GM11168 (cell line): ENCODE measurements around the gene PBX1.

ENCODE experiments used
- in situ Hi-C: fragments of 300-500 bp; cut with MboI; formaldehyde crosslinking; loops from one replicate; pipeline ENCODE4 v1.12.0; 2022; ENCODE audit warnings: low sequenced_read_pairs; ENCODE audit not compliant: unreplicated experiment

PBX1 gene

DNA sequence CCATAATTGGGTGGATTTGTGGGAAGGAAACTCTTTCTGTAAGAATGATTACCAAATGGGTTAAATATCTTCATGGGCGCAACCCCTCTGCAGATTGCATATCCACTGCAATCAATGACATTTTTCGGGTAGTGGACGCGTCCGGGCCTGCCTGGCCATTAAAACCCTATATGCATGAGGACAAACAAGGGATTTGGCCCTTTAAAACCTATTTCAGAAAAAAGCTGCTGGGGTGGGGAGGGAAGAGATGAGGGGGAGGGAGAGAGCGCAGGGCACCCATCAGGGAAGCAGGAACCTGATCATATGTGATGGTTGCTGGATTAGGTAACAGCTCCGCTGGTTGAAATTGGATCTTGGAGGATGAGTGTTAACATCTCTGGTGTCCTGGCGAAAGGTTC, 228.8 kb downstream of the PBX1 start:
- in situ Hi-C loops, result loop anchor here (25.0 kb wide), 1 partner anchor 1376 kb away; no protein-coding TSS in a partner anchor

DNA sequence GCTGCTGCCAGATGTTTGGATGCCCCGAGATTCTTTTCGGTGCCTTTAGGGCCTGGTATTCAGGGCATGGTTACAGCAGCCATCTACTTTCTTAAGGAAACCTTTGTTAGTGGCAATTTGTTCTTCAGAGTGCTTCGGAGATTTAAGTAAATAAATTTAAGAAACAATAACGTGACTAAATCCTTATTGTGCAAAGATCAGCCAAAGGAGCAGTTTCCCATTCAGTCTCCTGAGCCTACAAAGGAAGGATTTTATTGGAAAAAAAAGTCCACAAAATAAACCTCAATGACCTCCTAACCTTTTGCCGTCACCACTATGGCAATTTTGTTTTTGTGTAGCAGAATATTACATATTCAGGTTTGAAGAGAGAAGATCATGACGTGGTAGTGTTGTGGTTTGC, 231.1 kb downstream of the PBX1 start:
- in situ Hi-C loops, result loop anchor here (25.0 kb wide), 1 partner anchor 1378 kb away; no protein-coding TSS in a partner anchor

DNA sequence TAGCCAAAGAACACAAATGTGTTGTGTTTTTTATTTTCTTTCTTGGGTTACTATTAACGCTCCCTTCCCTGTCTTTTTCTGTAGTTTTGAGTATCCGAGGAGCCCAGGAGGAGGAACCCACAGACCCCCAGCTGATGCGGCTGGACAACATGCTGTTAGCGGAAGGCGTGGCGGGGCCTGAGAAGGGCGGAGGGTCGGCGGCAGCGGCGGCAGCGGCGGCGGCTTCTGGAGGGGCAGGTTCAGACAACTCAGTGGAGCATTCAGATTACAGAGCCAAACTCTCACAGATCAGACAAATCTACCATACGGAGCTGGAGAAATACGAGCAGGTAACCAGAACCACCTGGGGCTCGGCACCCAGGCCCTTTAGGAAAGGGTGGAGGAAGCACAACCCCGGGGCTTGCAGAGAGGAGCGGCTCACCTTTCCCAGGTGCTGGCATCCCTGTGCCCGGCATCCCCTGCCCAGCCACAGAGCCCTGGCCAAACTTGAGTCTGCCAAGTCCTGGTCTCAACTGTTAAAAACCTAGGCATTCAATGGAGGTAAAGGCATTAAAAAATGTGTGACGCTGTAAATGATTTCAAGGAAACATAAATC, 233.5 kb downstream of the PBX1 start:
- in situ Hi-C loops, result loop anchor here (25.0 kb wide), 1 partner anchor 1380 kb away; no protein-coding TSS in a partner anchor

DNA sequence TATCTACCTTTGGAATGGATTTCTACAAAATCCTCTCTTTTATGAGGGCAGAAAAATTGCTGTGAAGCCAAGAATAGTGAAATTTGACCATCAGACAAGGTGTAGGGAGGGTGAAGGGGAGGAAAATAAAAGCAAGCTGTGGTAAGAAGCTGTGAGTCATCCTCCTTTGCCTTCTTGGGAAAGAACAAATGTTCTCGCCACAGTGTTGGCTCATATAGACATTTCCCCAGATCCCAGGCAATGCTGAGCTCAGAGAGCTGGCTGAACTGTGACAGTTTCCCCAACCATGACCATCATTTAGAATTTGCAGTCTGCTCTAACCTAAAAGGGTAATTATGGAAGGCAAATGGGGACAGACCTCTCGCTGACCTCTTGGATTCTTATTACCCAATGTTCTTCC, 235.4 kb downstream of the PBX1 start:
- in situ Hi-C loops, result loop anchor here (25.0 kb wide), 1 partner anchor 1382 kb away; no protein-coding TSS in a partner anchor

DNA sequence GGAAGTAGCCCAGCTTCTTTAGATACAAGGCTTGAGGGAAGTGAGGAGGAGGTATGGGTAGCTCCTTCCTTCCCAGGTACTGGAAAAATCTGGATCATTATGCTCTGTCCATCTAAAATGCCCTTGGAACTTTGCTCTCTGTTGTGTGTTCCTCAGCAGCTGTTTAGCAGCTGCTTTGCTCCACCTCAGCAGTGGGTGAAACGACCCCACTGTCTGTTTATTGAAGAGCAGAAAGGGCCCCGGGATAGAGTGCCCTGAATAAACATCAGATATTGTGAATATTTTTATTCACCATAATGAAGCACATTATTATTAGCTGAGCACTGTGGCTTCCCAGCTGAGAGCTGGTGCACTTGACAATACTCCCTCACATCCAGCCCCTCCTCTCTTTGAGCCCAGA, 237.9 kb downstream of the PBX1 start:
- in situ Hi-C loops, result loop anchor here (25.0 kb wide), 1 partner anchor 1385 kb away; no protein-coding TSS in a partner anchor

DNA sequence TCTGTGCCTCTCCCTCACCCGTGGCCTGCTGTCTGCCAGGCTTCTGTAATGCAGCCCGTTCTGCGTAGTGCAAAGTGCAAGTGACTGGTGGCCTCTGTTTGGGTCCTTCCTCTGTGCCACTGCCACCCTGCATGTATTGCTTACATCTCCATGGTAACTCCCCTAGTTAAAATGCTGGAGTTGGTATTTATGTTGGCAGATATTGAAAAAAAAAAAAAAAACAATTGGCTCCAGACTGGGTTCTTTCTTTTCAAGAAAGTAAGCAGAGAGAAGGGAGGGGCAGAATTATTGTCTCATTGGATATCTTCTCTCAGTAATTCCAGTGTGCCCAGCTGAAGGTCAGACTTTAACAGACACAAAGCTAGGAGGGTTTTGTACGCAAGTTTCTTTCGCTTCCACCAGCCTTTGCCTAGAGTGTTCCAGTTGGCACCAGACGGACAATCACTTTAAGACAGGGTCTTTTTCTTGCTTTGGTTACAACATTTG, 242.3 kb downstream of the PBX1 start:
- in situ Hi-C loops, result no loop called here

DNA sequence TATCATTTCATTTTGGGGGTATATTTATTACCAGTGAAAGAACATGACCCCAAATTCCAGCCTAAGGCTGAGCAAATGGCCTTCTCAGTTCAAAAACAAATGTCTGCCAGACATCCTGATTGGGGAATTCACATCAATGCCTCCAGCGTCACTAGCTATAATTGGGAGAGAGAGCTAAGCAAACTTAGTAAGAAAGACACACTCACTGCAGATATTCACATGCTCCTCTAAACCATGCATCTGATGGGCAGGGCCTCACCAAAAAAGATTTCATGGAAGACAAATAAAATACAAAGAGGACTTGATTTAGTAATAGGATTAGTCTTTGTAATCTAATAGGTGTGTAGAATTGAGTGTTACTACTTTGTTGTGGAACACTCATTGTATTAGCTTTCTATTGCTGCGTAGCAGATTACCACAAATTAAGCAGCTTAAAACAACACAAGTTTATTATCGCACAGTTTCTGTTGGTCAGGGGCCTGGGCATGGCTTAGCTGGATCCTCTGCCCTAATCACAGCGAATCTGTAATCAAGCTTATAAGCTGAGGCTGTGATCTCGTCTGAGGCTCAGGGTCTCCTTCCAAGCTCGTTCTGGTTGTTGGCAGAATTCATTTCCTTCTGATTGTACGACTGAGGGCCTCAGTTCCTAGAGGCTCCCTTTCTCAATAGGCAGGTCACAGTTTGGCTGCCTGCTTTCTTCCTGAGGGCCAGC, 243.0 kb downstream of the PBX1 start:
- in situ Hi-C loops, result no loop called here

DNA sequence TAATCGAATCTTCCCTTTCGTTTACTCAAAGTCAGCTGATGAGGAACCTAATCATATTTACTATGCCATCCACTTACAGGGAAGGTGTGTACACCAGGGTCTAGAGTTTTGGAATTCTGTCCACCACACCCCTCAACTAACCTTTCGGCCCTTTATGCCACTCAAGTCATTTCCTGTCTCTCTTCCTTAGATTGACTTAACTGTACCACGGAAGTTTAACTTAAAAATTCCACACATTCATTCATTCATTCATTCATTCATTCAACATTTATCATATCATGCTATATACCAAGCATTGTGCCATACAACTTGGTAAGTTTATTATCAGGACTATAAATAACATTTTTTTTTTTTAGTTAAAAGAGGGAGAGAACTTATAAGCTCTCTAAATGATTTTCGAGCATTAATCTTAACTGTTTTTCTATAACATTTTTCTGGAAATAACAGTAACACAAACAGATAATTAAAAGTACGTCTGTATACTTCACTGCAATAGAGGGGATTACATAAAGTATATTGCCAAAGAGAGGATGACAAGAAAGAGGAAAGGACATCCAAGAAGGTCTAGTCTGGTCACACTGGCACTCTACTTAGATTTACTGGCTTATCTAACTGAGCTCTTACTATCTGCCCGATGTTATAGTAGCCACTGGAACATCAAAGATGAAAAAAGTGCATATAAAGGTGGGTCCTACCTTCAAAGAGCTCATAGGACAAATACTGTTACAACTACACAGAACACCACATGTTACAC, 243.7 kb downstream of the PBX1 start:
- in situ Hi-C loops, result no loop called here

DNA sequence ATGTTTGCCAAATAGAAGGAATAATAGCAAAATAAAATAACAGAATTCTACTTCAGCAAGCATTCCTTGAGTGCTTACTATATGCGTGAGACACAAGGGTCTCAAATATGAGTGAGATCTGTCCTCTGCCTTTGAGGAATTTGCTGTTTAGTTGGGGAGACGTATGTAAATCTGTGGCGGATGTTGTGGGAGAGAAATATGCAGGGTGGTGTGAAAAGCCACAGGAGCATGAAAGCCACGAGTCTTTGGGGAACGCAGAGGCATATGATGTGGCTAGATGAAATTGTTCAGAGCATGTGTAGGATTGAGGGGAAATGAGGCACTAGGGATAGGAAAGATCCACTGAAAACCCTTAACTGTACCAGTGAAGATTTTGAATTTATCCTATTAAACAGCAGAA, 244.4 kb downstream of the PBX1 start:
- in situ Hi-C loops, result no loop called here

DNA sequence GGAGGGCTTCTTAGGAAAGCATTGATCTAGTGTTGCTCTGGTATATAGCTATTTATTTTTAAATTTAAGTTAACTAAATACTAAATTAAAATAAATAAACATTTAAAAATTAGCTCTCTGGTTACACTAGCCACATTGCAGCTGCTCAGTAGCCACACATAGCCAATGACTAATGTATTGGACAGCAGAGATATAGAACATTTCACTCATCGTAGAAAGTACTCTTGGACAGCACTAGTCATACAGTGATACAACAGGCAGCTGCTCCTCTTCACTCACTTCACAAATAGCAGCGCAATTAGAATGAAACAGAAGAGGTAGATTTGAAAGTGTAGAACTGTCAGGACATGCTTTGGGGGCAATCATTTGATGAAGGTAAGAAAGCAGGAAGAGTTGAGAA, 245.4 kb downstream of the PBX1 start:
- in situ Hi-C loops, result no loop called here

DNA sequence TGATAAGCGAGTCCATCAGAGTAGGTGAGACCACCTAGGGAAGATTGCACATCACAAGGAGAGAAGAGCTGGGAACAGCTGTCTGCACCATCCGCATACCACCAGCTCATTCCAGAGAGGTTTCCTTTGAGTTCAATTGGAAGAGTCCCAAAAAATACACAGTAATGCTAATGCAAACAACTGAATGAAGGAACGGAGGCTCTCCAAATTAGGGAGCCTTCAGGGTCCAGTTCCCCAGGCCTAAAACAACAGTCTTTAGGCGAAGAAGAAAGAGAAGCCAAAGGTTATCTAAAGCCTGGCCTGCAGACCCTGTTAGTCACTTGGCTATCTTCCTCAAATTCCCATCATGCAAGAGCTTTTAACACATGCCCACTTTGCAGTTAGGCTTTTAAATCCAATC, 246.4 kb downstream of the PBX1 start:
- in situ Hi-C loops, result no loop called here

DNA sequence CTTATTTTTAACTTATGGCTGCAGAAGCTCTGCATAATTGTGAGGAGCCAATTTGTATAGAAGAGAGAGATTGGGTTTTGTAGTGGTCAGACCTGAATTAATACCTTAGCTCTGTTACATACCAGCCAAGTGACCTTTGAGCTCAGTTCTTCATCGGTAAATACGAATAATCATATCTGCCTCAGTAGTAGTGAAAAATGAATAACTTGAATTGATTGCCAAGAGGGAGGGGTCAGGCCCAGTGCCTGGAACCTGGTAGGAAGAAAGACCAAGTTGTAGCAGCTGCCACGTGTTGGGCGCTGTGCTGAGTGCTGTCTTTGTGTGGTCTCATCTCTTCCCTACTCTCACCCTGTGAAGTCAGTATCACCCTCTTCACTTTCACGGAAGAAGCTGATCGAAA, 247.5 kb downstream of the PBX1 start:
- in situ Hi-C loops, result no loop called here

DNA sequence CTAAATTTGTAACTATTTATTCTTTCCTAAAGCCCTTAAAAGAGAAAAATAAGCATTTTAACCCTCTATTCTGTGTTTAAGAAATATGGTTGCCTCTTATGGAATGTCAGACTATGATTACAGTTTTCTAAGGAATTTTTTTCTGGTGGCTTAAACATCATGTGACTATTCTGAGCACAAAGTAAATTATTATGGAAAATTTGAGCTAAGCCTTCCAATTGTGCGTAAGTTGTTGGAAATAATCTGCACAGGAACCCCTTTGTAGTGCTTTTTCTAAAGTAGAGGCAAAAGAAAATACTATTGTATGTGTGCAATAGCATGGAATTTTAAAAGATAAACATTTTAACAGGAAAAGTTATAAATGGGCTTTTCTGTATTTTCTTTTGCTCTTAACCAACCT, 254.8 kb downstream of the PBX1 start:
- in situ Hi-C loops, result no loop called here

DNA sequence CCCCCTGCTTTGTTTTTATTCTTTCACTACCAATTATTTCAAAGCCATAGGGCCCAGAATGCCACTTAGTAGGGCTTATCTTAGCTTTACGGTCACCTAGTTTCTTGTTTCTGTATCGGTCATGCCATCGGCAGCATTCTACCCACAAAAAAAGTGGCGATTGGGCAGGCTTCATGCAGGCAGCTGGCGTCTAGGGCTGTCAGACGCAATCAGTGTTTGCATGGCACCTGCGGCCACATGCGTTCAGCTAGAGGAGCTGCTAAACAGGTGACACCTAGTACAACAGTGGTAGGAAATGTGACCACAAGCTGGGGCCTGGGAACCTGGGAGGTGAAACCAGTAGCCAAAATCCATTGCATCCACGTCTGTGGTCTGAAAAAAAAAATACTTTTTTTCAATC, 262.7 kb downstream of the PBX1 start:
- in situ Hi-C loops, result no loop called here

DNA sequence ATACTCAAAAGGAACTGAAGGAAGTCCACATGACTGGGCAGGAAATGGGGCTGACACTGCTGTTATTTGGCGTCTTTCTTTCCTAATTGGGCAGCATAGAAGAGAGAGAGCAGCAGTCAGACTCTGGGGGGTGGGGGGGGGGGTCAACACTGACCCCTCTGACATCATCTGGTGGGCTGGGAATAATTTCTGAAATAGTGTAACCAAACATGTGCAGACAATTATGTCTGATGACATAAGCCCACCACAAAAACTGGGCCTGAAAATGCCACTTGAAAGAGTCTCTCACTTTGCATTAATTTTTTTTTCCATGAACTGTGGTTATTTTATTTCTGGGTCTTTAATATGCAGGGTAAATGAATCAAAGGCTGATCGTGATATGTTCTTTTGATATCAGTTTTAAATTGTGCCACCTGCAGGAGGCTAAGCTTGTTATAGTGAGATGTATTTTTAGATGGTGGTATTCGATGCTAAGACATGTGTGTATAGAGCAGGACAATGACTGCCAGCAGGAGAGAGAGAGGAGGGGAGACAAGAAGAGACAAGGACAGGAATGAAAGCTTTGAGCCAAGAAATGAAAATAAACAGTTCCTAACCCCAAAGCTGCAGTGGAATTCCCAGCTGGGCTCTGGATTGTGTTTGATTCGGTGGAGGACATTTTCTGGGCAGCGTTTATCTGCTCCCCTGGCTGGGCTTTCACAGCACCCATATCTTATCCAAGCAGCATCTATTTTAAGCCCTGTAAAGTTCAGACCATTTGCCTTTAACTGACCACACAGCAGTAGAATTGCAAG, 264.7 kb downstream of the PBX1 start:
- in situ Hi-C loops, result no loop called here

DNA sequence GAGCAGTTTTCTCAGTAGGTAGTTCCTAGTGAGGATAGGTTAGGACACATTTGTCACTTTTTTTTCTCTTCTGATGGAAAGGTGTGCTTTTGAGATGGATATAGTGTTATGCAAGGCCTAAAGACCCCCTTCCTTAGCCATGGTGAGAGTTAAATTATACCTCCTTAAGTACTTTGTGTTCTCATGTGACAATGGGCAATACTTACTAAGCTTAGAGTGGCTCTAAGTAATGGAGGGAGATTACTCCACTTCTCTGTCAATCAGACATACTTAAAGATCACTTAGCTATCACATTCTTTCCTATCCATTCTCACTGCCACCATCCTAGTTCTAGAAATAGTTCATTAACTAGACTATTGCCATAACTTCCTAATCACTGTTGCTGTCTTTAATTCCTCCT, 265.6 kb downstream of the PBX1 start:
- in situ Hi-C loops, result no loop called here

DNA sequence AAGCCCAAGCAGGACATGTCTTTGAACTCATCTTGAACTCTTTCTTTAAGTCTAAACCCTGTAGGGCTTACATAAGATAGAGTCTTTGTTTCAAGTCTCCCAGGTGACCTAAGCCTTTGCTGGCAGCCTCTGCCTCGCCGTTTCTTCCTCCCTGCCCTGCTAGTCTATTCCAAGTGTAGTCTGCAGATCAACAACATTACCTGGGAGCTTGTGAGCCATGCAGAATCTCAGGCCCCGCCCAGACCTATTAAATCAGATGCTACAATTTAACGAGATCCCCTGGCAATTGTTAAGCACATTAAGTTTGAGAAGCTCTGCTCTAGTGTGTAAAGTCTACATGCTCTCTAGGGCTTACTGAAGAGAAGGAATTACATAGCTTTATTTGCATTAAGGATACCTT, 271.6 kb downstream of the PBX1 start:
- in situ Hi-C loops, result no loop called here

DNA sequence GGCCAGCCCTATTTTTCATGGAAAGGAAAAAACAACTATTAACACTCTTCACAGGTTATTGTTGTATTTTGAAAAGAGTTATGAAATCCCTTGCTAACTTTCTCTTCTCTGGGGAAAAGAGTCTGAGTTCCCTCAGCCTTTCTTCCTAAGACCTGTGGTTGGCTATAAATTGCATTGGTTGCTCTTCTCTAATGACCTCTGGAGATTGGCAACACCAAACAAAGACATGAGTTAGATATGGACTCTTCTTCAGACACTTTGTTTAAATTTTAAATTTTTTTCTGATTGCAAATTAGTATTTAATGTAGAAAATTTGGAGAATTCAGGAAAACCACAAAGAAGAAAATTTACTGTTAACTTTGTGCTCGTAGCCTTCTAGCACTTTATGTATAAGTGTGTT, 275.7 kb downstream of the PBX1 start:
- in situ Hi-C loops, result no loop called here

DNA sequence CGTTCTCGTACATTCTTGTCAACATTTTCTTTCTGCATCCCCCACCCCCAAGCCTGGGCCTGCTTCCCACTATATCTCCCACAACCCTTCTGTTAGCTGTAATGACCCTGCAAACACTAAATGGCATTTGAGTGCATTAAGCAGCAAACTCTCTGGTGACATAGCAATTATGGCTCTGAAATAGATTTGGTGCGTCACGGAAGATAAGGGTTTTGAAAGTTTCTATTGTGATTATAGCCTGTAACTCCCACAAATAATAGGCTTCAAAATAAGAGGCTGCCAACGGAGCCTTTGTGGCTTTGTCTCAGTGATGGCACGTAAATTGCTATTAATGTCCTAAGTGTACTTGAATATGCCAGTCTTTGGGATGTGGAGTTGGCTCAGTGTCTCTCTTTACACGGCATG, 277.6 kb downstream of the PBX1 start:
- in situ Hi-C loops, result no loop called here

DNA sequence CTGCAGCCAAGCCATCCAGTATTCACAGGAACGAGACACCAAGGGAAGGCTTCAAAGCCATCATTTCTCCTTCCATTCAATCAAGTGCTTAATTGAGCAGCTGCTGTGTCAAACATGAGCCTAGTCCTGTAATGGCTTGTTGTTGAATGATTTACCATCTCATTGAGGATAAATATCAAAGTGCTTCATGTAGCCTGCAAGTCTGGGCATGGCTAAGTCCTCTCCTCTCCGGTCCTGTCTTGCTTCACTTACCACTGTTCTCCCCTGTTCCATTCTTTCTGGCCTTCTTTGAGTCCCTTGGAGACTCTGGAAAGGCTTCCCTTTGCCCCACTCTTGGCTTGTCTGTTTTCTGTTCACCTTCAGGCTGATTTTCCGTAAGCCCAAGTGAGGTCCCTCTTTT, 279.8 kb downstream of the PBX1 start:
- in situ Hi-C loops, result no loop called here
